Memory B cell (primary cell): ENCODE data around the gene SLC1A7.

Experiments used
- ATAC-seq: fragments of 150-1000 bp; cut with Tn5 transposase; 2 replicates; pipeline ENCODE4 v1.10.0; 2021; ENCODE audit warnings: low read depth, mild to moderate bottlenecking, moderate library complexity
- DNase-seq, 2 donors: peaks; one replicate each; pipeline ENCODE4 v3.0.0; 2022; ENCODE audit warnings: low spot score in 2 of 2
- H3K27ac Mint-ChIP-seq: one replicate; pipeline ENCODE4 v1.8.0; 2022; ENCODE audit warnings: mild to moderate bottlenecking, moderate library complexity, mixed read lengths
- H3K27me3 Mint-ChIP-seq: one replicate; pipeline ENCODE4 v1.8.0; 2022; ENCODE audit warnings: mixed read lengths
- H3K36me3 Mint-ChIP-seq: one replicate; pipeline ENCODE4 v1.8.0; 2022; ENCODE audit warnings: mild to moderate bottlenecking, mixed read lengths
- H3K4me1 Mint-ChIP-seq: one replicate; pipeline ENCODE4 v1.8.0; 2022; ENCODE audit warnings: mixed read lengths
- H3K4me3 Mint-ChIP-seq: one replicate; pipeline ENCODE4 v1.8.0; 2022; ENCODE audit warnings: mild to moderate bottlenecking, moderate library complexity, mixed read lengths
- H3K9me3 Mint-ChIP-seq: one replicate; pipeline ENCODE4 v1.8.0; 2022; ENCODE audit warnings: mixed read lengths

The SLC1A7 gene

DNA sequence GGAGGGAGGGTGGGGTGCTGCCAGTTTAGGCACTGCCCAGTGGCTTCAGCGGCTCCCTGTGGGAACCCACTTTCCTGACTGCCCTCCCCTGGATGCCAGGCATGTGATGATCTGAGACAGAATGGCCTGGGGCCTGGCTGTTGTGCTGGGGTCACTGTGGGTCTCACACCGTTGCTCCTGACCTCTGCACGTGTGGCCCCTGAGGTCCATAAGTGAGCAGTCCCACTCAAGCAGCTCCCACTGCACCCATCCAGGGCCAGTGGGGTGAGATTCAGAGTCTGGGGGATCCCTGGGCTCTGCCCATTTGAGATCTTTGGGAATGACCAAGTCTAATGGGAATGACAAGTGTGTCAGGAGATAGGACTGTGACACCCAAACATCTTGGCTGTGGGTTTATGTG, 62.4 kb downstream of the SLC1A7 start:
- Mint-ChIP-seq H3K36me3 (no peaks in the 10 kb centered on the region), H3K4me3 (no peak overlapping the region)

DNA sequence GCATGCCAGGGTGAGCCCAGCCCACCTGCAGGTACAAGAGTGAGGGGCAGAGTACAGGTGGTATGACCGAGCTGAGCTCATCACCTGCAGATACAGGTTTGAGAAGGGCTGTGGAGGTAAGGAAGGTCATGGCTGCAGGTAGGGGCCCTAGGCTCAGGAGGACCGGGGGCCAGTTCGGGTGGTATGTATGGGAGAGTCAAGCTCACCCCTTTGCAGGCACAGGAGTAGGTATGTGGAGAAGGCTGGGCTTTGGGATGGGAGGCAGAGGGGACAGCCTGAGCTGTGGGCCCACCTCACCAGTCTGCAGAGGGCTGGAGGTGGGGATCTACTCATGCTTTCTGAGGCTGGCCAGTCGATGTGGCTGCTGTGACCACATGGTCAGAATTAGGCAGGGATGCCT, 63.2 kb downstream of the SLC1A7 start:
- no peaks in the 10 kb centered on the region for H3K4me1 Mint-ChIP-seq
- H3K27me3 Mint-ChIP-seq, result peaks cover 9% of the 10 kb centered on the region
- no peak for DNase-seq
- no peaks in the 10 kb centered on the region for H3K36me3 Mint-ChIP-seq
- H3K9me3 Mint-ChIP-seq, result no peaks in the 10 kb centered on the region
- H3K4me3 Mint-ChIP-seq, result no peak overlapping the region
- no peak for ATAC-seq
- no peak overlapping the region for H3K27ac Mint-ChIP-seq

More for the DNA sequence above, 62.4 kb downstream of the SLC1A7 start:
- no peak for DNase-seq
- no peaks in the 10 kb centered on the region for H3K4me1 Mint-ChIP-seq
- no peaks in the 10 kb centered on the region for H3K9me3 Mint-ChIP-seq
- H3K27me3 Mint-ChIP-seq, result peaks cover 8% of the 10 kb centered on the region
- no peak overlapping the region for H3K27ac Mint-ChIP-seq
- no peak for ATAC-seq

DNA sequence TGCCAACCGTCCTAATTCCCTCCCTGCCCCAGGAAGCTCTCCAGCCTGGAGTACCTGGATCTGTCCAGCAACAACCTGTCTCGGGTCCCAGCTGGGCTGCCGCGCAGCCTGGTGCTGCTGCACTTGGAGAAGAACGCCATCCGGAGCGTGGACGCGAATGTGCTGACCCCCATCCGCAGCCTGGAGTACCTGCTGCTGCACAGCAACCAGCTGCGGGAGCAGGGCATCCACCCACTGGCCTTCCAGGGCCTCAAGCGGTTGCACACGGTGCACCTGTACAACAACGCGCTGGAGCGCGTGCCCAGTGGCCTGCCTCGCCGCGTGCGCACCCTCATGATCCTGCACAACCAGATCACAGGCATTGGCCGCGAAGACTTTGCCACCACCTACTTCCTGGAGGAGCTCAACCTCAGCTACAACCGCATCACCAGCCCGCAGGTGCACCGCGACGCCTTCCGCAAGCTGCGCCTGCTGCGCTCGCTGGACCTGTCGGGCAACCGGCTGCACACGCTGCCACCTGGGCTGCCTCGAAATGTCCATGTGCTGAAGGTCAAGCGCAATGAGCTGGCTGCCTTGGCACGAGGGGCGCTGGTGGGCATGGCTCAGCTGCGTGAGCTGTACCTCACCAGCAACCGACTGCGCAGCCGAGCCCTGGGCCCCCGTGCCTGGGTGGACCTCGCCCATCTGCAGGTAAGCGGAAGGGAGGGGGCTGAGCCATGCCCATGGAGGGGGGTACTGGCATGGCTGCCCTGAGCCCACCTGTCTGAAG, 63.9 kb downstream of the SLC1A7 start:
- ATAC-seq (no peak), DNase-seq (no peak)
- H3K36me3 Mint-ChIP-seq, result no peaks in the 10 kb centered on the region
- no peaks in the 10 kb centered on the region for H3K4me1 Mint-ChIP-seq
- H3K27ac Mint-ChIP-seq, result no peak overlapping the region
- H3K27me3 Mint-ChIP-seq, result peaks cover 9% of the 10 kb centered on the region
- no peak overlapping the region for H3K4me3 Mint-ChIP-seq
- H3K9me3 Mint-ChIP-seq, result no peaks in the 10 kb centered on the region

DNA sequence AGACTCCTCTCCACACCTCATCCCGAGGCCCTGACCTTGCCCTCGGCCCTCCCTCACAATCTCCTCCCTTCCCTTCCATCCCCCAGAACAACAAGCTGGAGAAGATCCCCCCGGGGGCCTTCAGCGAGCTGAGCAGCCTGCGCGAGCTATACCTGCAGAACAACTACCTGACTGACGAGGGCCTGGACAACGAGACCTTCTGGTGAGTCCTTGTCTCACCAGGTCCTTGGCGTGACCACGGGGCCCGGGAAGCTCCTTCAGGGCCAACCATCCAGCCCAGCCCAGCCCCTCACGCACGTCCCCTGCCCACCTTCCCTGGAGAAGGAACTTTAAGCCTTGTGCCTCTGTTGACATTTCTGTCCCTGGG, 64.9 kb downstream of the SLC1A7 start:
- peaks cover 8% of the 10 kb centered on the region for H3K27me3 Mint-ChIP-seq
- no peak for DNase-seq
- no peak for ATAC-seq
- H3K27ac Mint-ChIP-seq, result no peak overlapping the region
- H3K4me1 Mint-ChIP-seq, result no peaks in the 10 kb centered on the region
- H3K36me3 Mint-ChIP-seq, result no peaks in the 10 kb centered on the region
- H3K4me3 Mint-ChIP-seq, result no peak overlapping the region
- H3K9me3 Mint-ChIP-seq, result no peaks in the 10 kb centered on the region

DNA sequence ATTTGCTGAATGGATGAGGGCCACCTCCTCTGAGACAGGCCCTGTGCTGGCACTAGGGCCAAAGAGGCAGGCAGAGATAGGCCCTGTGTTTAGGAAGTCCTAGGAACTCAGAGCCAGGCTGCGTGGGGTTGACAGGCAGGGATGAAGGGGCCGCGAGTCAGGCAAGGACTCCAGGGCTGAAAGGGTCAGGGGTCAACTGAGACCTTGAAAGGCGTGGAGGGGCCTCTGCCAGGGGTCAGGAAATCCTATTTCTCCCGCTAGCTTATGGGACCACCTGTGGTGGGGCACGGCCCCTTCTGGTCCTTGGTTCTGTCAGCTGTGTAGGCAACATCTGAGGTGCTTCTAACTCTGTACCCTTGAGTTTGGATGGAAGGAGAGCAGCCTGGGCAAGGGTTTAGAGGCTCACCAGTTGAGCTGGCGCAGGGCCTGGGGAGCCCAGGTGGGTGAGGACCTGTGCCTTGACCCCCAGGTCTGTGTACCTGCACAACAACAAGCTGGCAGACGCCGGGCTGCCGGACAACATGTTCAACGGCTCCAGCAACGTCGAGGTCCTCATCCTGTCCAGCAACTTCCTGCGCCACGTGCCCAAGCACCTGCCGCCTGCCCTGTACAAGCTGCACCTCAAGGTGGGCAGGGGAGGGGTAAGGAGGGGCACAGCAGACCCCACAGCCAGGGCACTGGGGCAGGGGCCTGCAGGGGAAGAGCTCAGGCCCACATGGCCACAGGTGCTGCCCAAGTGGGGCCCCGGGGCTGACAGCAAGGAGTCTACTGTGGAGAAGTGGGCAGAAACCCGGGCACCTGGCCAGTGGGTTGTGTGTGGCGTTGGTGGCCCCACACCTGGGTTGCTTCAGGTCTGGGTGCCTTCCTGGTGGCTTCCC, 65.5 kb downstream of the SLC1A7 start:
- no peak overlapping the region for H3K27ac Mint-ChIP-seq
- peaks cover 8% of the 10 kb centered on the region for H3K27me3 Mint-ChIP-seq
- no peak overlapping the region for H3K4me3 Mint-ChIP-seq
- no peak for DNase-seq
- H3K9me3 Mint-ChIP-seq, result no peaks in the 10 kb centered on the region
- ATAC-seq, result no peak
- H3K4me1 Mint-ChIP-seq, result no peaks in the 10 kb centered on the region
- no peaks in the 10 kb centered on the region for H3K36me3 Mint-ChIP-seq

DNA sequence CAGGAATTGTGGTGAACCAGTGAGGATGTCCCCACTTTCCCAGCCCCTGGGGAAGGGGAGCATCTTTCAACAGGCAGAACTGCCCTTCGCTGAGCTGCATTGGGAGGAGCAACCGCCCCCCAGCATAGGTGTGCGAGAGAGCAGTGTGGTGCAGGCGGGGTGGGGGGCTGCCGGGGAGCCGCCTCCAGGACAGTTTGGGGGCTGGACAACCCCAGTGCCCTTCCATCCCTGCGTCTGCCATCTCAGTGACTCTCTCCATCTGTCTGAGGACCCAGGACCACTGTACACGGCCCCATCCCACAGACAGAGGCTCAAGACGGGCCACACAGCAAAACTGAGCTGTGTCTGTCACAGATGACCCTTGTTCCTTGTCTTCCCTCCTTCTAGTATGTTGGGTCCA, 66.3 kb downstream of the SLC1A7 start:
- Mint-ChIP-seq H3K27me3 (peaks cover 8% of the 10 kb centered on the region), H3K36me3 (no peaks in the 10 kb centered on the region), H3K27ac (no peak overlapping the region), H3K4me1 (no peaks in the 10 kb centered on the region), H3K9me3 (no peaks in the 10 kb centered on the region), H3K4me3 (no peak overlapping the region)
- DNase-seq (no peak), ATAC-seq (no peak)

DNA sequence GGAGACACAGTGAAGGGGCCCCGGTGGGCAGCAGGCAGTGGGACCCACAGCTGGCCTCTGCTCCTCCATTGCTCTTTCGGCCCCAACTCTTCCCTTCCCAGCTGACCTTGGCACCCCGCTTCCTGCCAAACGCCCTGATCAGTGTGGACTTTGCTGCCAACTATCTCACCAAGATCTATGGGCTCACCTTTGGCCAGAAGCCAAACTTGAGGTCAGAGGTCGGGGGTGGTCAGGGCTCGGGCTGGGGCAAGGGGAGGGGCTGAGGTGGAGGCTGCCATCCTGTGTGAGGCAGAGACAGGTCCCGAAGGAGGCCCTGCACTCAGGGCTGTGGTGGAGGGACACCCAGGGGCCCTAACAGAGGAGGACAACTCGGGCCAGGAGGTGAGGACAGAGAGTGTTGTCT, 66.7 kb downstream of the SLC1A7 start:
- H3K27ac Mint-ChIP-seq, result no peak overlapping the region

DNA sequence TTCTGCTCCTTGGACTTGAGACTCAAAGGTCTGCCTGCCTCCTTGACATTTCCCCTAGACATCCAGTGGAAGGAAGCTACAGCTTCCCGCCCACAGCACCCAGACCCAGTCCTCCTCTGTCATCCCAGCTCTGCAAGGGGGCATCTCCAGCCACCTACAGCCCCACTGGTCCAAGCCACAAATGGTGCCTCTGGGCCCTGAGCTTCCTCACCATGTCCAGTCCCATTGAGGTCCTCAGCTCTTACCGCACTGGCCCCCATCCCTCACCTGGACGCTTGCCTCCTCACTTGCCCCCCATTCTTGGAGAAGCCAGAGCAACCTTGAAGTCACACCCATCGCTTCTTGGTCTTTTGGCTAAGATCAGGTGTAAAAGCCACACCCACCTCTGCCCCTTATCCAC, 67.2 kb downstream of the SLC1A7 start:
- no peaks in the 10 kb centered on the region for H3K36me3 Mint-ChIP-seq
- H3K4me3 Mint-ChIP-seq, result no peak overlapping the region
- ATAC-seq (no peak), DNase-seq (no peak)
- H3K9me3 Mint-ChIP-seq, result no peaks in the 10 kb centered on the region
- no peaks in the 10 kb centered on the region for H3K4me1 Mint-ChIP-seq
- H3K27me3 Mint-ChIP-seq, result peaks cover 8% of the 10 kb centered on the region
- no peak overlapping the region for H3K27ac Mint-ChIP-seq

More for the DNA sequence above, 66.7 kb downstream of the SLC1A7 start:
- H3K9me3 Mint-ChIP-seq, result no peaks in the 10 kb centered on the region
- no peak for ATAC-seq
- no peaks in the 10 kb centered on the region for H3K36me3 Mint-ChIP-seq
- peaks cover 8% of the 10 kb centered on the region for H3K27me3 Mint-ChIP-seq
- no peak for DNase-seq
- H3K4me3 Mint-ChIP-seq, result no peak overlapping the region
- H3K4me1 Mint-ChIP-seq, result no peaks in the 10 kb centered on the region

DNA sequence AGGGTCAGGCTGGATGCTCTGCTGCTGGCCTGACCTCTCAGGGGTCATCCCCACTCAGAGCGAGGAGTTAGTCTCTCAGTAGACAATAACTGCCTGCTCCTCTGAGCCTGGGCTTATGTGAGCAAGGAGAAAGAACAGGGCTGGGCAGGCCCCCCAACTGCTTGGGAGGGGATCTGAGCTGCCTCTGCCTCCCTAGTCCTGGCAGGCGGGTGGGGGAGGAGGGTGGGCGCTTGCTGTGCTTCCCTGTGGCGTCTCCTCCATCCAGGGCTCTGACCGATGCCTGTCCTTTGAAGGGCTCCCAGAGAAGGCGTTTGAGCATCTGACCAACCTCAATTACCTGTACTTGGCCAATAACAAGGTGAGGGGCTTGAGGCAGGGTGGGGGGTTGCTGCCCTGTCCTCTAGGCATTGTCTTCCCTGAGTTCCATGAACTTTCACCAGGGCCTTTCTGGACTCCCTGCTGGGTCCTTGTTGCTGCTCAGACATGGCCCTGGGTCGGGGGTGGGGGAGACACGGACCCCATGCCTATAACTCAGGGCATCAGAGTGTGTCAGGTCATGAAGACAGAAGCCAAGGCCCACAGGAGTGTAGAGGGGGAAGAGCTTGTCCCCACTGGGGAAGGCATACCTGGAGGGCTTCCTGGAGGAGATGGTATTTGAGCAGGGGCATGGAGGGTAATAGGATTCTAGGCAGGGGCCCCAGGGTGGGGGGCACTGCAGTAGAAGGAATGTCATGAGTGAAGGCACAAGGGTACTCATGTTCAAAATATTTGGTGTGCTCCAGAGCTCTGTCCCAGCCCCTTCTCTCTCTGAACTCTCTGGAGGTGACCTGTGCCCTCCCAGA, 67.9 kb downstream of the SLC1A7 start:
- Mint-ChIP-seq H3K36me3 (no peaks in the 10 kb centered on the region), H3K27ac (no peak overlapping the region), H3K9me3 (no peaks in the 10 kb centered on the region), H3K27me3 (peaks cover 8% of the 10 kb centered on the region), H3K4me3 (no peak overlapping the region), H3K4me1 (no peaks in the 10 kb centered on the region)
- DNase-seq (no peak), ATAC-seq (no peak)

DNA sequence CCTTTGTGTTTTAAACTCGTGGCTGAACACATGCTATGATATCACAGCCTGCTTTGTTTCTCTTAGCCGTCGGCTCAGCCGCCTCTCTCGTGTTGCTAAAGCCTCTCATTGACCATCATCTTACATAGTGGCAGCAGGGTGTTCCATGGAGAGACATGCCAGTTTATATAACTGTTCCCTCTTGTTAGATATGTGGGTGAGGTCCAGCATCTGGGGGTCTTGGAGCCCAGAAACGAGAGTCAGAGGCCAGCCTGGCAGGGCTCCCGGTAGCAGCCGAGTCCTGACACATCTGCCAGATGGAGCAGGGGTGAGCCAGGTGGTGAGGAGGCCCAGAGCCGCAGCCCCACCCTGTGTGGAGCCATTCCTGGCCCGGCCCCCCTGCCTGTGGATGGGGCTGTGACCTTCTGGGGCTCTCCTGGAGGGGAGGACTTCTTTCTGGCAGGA, 68.5 kb downstream of the SLC1A7 start:
- Mint-ChIP-seq H3K27ac (no peak overlapping the region), H3K4me1 (no peaks in the 10 kb centered on the region), H3K36me3 (no peaks in the 10 kb centered on the region), H3K4me3 (no peak overlapping the region), H3K27me3 (peaks cover 8% of the 10 kb centered on the region), H3K9me3 (no peaks in the 10 kb centered on the region)
- ATAC-seq (no peak), DNase-seq (no peak)

DNA sequence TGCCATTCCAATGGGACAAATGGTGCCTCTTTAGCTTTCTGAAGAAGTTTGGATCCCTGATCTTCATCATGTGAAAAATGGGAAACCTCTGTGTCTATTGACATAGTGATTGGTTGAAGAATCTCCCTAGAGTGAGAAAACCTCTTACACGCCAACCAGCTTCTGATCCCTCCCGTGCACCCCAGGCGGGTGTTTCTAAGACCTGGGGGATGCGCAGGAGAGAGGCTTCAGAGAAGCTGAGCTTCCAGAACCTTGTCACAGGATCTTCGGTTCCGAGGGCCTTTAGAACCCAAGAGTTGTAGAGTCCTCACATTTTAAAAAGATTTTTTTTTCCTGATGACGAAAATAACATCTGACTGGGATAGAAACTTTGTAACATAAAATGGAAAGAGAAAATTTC, 69.2 kb downstream of the SLC1A7 start:
- H3K36me3 Mint-ChIP-seq, result no peaks in the 10 kb centered on the region
- H3K27me3 Mint-ChIP-seq, result peaks cover 8% of the 10 kb centered on the region
- H3K27ac Mint-ChIP-seq, result no peak overlapping the region
- ATAC-seq (no peak), DNase-seq (no peak)
- H3K4me1 Mint-ChIP-seq, result no peaks in the 10 kb centered on the region
- H3K4me3 Mint-ChIP-seq, result no peak overlapping the region
- H3K9me3 Mint-ChIP-seq, result no peaks in the 10 kb centered on the region

DNA sequence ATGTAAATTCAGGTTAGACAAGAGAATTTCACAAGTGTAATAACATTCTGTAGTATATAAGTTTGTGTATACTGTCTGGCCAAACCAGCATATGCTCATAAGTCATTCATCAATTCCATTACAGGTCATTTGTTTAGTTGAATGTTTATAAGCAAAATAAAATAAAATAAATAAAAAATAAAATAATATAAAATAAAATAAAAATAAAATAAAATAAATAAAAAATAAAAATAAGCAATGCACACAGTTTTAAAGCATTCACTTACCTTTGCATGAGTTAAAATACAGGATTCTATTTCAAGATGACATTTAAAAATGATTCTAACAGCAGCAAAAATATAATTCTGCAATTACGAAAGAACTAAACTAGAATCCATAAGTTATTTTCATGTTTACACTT, 70.5 kb downstream of the SLC1A7 start:
- no peaks in the 10 kb centered on the region for H3K9me3 Mint-ChIP-seq
- H3K36me3 Mint-ChIP-seq, result no peaks in the 10 kb centered on the region
- H3K4me1 Mint-ChIP-seq, result no peaks in the 10 kb centered on the region
- H3K27ac Mint-ChIP-seq, result no peak overlapping the region
- ATAC-seq (no peak), DNase-seq (no peak)
- no peak overlapping the region for H3K4me3 Mint-ChIP-seq
- peaks cover 8% of the 10 kb centered on the region for H3K27me3 Mint-ChIP-seq

DNA sequence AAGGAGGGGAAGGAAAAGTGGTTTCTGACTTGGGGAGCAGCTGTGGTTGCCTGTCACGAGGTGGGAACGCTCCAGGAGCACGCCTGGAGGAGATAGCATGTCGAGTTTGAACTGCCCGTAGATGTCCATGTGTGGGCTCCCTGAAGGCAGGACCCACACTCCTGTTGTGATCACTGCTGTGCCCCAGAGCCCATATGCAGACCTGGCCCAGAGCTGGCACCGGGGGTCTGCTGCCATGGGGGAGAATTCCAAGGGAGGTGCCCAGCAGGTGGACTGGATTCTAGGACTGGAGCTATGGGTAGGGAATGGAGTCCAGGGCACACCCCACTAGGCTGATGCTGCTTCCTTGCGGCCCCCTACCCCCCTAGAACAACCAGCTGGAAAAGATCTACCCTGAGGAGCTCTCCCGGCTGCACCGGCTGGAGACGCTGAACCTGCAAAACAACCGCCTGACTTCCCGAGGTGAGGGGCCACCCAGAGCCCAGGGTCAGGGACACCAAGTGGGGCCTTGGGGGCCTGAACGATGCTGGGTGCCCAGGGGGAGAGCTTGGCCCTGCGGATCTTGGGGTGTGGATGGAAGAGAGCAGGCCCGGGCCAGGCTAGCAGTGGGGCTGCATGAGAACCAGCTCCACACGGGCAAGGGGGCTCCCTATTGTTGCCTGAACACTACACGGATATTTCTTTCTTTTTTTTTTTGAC, 71.1 kb downstream of the SLC1A7 start:
- ATAC-seq (no peak), DNase-seq (no peak)
- H3K4me3 Mint-ChIP-seq, result no peak overlapping the region
- no peaks in the 10 kb centered on the region for H3K36me3 Mint-ChIP-seq
- H3K27me3 Mint-ChIP-seq, result peaks cover 11% of the 10 kb centered on the region
- no peaks in the 10 kb centered on the region for H3K9me3 Mint-ChIP-seq
- no peak overlapping the region for H3K27ac Mint-ChIP-seq
- H3K4me1 Mint-ChIP-seq, result no peaks in the 10 kb centered on the region
